DMS79 (cell line): ENCODE data around the gene MSANTD7.

Experiments used
- DNase-seq: peaks from one replicate; lab custom pipeline; 2025; lab: John Stamatoyannopoulos, UW

MSANTD7 gene

GRCh38 chr10:14880229-14880628 is 42.1 kb downstream of the MSANTD7 start:
- DNase-seq: no peak

- no peak for DNase-seq
Observed at GRCh38 chr10:14884082-14884481, 46.0 kb downstream of the MSANTD7 start.
